ENCODE results near the gene SYTL3. TPM values are rescaled to one million over a fixed set of nuclear protein-coding genes. Genes with fewer than 3 reads are reported as not detected.
A peak's percentile ranks its signal among the peaks of the same experiment; 100 is the strongest.
"Not testable (repeated sequence)": the region's sequence is repeated elsewhere in the genome, so short reads cannot be mapped to it uniquely, and the experiment has no call there.

The SYTL3 gene
- total and polyA plus RNA-seq, 11 donors = 4.0 to 14.6 (median 8.2) TPM

- ATAC-seq (peak in 3 of 4 donors; percentile 45 to 55 (median 48)), DNase-seq (no peak)
- Histone ChIP-seq H3K9me3 (no peaks in the 10 kb centered on the region), H3K36me3 (peaks cover 0 to 51% (median 47%) of the 10 kb centered on the region in 9 donors), H3K4me1 (peaks cover 0 to 42% (median 13%) of the 10 kb centered on the region in 12 donors), H3K4me3 (no peak overlapping the region), H3K27me3 (no peaks in the 10 kb centered on the region), H3K27ac (no peak overlapping the region)
- WGBS, 4 donors = 59 to 62% (median 60%) methylated on average over 11 of the region's 11 CpGs
- intact Hi-C loops (cut with DNase I) = loop anchor here in 1 of 10 donors (10.0 kb wide), 1 partner anchor 875 kb away; no protein-coding TSS in a partner anchor
- TF ChIP-seq POLR2A (IDR thresholded peaks at IDR 0.05) = no peak
- no peak for TF ChIP-seq CTCF (IDR thresholded peaks at IDR 0.05)
Observed at GRCh38 chr6:158789115-158789917, 139.5 kb downstream of the SYTL3 start.

GRCh38 chr6:158791274-158791855 lies 141.5 kb downstream of the SYTL3 start:
- no peak overlapping the region for H3K27ac ChIP-seq
- H3K36me3 ChIP-seq = peaks cover 0 to 30% (median 26%) of the 10 kb centered on the region in 9 donors
- H3K4me3 ChIP-seq = no peak overlapping the region
- ATAC-seq = no peak
- TF ChIP-seq POLR2A (IDR thresholded peaks at IDR 0.05) (no peak), CTCF (IDR thresholded peaks at IDR 0.05) (no peak)
- no peaks in the 10 kb centered on the region for H3K9me3 ChIP-seq
- no peak for DNase-seq
- intact Hi-C loops (cut with DNase I) = loop anchor here in 5 of 10 donors (5.0 to 10.0 kb wide), 3 partner anchors 87 to 183 kb away; no protein-coding TSS in a partner anchor
- peaks cover 0 to 57% (median 13%) of the 10 kb centered on the region in 12 donors for H3K4me1 ChIP-seq
- 66 to 79% (median 74%) methylated on average over 7 of the region's 7 CpGs for WGBS, 4 donors
- H3K27me3 ChIP-seq = no peaks in the 10 kb centered on the region

- not testable (repeated sequence) for H3K9me3 ChIP-seq, H3K4me3 ChIP-seq, ATAC-seq, H3K27ac ChIP-seq, H3K27me3 ChIP-seq, DNase-seq
- peaks cover 0 to 19% (median 15%) of the 10 kb centered on the region in 9 donors for H3K36me3 ChIP-seq
- intact Hi-C loops (cut with DNase I) = loop anchor here in 5 of 10 donors (5.0 to 10.0 kb wide), 3 partner anchors 88 to 182 kb away; no protein-coding TSS in a partner anchor
- H3K4me1 ChIP-seq = peaks cover 0 to 68% (median 21%) of the 10 kb centered on the region in 12 donors
- 72 to 82% (median 77%) methylated on average over 10 of the region's 10 CpGs for WGBS, 4 donors
Observed at GRCh38 chr6:158792505-158792904, 142.7 kb downstream of the SYTL3 start.

GRCh38 chr6:158793432-158793831 lies 143.6 kb downstream of the SYTL3 start:
- 7 to 23% (median 11%) methylated on average over 1 of the region's 1 CpG for WGBS, 4 donors

More at GRCh38 chr6:158793432-158793831, 143.6 kb downstream of the SYTL3 start:
- Histone ChIP-seq H3K27me3 (no peaks in the 10 kb centered on the region), H3K27ac (peak overlapping the region in 1 of 12 donors; percentile 15), H3K36me3 (peaks cover 0 to 9% (median 6%) of the 10 kb centered on the region in 9 donors), H3K4me1 (peaks cover 0 to 77% (median 27%) of the 10 kb centered on the region in 12 donors), H3K4me3 (no peak overlapping the region), H3K9me3 (no peaks in the 10 kb centered on the region)
- intact Hi-C loops (cut with DNase I) = loop anchor here in 5 of 10 donors (5.0 to 10.0 kb wide), 3 partner anchors 89 to 181 kb away; no protein-coding TSS in a partner anchor
- DNase-seq = no peak
- TF ChIP-seq POLR2A (IDR thresholded peaks at IDR 0.05) (no peak), CTCF (IDR thresholded peaks at IDR 0.05) (peak in 11 of 12 donors; percentile 12 to 57 (median 38))
- ATAC-seq = peak; percentile 29 to 67 (median 55)
